PC-3 (cell line): Measurements from ENCODE around the gene C1orf159.

Experiments used
- EZH2 ChIP-seq: fragments of 300-600 bp; sonication (generic); IDR thresholded peaks from one replicate; pipeline ENCODE4 v1.6.1; 2017; ENCODE audit warnings: antibody characterized with exemption, mild to moderate bottlenecking, low read length; ENCODE audit not compliant: unreplicated experiment
- EZH2phosphoT487 ChIP-seq: fragments of 300-600 bp; sonication (generic); IDR thresholded peaks from 2 replicates; pipeline ENCODE4 v1.6.1; 2018; ENCODE audit warnings: mild to moderate bottlenecking, antibody characterized with exemption, low read length, borderline replicate concordance
- TF ChIP-seq, protein P1 (sequence below): fragments of 300-600 bp; sonication (generic); conservative IDR thresholded peaks from 2 replicates; pipeline ENCODE4 v1.5.1; 2017; ENCODE audit warnings: antibody characterized with exemption, low read depth, mild to moderate bottlenecking, low read length

DNA sequence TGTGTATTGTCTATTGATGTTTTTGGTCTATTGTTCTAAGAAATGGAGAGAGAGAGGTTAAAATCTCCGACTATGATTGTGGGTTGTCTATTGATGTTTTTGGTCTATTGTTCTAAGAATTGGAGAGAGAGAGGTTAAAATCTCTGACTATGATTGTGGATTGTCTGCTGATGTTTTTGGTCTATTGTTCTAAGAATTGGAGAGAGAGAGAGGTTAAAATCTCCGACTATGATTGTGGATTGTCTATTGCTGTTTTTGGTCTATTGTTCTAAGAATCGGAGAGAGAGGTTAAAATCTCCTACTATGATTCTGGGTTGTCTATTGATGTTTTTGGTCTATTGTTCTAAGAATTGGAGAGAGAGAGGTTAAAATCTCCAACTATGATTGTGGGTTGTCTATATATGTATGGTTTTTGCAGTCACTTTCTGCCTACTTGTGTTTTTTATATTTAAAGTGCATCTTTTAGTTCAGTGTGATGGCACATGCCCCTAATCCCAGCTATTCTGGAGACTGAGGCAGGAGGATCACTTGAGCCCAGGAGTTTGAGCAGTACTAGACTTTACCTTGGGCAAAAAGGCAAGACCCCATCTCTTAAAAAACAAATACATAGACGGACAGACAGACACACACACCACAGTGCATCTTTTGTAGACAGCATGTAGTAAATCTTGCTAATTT lies 16.2 kb downstream of the C1orf159 start:
- TF ChIP-seq, protein P1, sequence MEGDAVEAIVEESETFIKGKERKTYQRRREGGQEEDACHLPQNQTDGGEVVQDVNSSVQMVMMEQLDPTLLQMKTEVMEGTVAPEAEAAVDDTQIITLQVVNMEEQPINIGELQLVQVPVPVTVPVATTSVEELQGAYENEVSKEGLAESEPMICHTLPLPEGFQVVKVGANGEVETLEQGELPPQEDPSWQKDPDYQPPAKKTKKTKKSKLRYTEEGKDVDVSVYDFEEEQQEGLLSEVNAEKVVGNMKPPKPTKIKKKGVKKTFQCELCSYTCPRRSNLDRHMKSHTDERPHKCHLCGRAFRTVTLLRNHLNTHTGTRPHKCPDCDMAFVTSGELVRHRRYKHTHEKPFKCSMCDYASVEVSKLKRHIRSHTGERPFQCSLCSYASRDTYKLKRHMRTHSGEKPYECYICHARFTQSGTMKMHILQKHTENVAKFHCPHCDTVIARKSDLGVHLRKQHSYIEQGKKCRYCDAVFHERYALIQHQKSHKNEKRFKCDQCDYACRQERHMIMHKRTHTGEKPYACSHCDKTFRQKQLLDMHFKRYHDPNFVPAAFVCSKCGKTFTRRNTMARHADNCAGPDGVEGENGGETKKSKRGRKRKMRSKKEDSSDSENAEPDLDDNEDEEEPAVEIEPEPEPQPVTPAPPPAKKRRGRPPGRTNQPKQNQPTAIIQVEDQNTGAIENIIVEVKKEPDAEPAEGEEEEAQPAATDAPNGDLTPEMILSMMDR: no peak
- TF ChIP-seq EZH2: no peak
- TF ChIP-seq EZH2phosphoT487: no peak
